A549 treated with DMSO at 1 μM for 4 hours (cell line): ENCODE results near the gene TPX2. TPM values are rescaled to one million over a fixed set of nuclear protein-coding genes. Genes with fewer than 3 reads are reported as not detected.

Experiments
- total RNA-seq: library from RNA; stranded (reverse); fragments of 200-300 nt; extraction: Qiagen RNA extraction; gene quantifications from 5 replicates; pipeline ENCODE4 v1.2.3, GENCODE V29; 2022; ENCODE audit warnings: low read depth

The TPX2 gene
- total RNA-seq: 98.8 to 113 TPM (median 111 TPM) in 5 replicates

GRCh38 chr20:31738729-31739549 lies at the start of gene TPX2:
Gene TPX2 (plus strand): TSS chr20:31739290. CDS start chr20:31757477, 18,187 bp downstream.

GRCh38 chr20:31722257-31723068 lies 16.6 kb upstream of the TPX2 start, which contains the start of gene BCL2L1:
Gene BCL2L1 (minus strand): TSS chr20:31722868. CDS start chr20:31722218, 650 bp downstream.

DNA sequence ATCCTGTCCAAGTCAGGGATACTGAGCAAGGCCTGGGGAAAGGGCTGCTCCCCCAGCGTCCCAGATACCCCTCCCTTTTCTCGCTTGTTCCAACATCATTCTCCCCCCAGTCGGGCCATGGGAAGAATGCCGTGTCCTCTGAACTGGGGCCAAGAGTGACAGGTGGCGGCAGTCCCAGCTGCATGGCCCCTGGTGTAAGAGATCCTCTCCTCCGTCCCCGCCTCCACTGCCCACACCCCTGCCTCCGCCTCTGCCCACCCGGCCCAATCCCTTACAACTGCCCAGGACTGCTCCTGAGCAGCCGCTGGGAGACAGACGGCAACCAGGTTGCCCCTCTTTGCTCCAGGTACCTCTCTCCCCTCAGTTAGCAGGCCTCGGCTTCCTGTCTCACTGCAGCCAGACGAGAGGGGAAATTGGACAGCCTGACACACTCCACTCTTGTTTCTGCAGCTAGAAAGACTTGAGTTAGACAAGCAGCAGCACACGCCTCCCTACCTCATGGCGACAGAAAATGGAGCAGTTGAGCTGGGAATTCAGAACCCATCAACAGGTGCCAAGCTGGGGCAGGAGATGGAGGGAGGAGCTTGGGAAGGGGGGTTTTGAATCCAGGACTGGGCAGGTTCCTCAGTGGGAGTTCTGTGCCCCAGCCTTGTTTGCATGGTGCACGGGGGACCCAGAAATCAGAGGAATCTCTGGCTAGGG lies 80.1 kb downstream of the TPX2 start, which contains the start of gene MYLK2:
MYLK2 (plus strand) TSS at position 274 of the 702 bp plus-strand sequence; CDS start at position 499, 225 bp downstream.

GRCh38 chr20:31845300-31845863 lies 106.3 kb downstream of the TPX2 start, which contains the start of gene FOXS1:
Gene FOXS1 (minus strand): TSS chr20:31845604. CDS start chr20:31845542, 62 bp downstream.

Other genes with a start within 250 kb of the TPX2 start
- 207 to 259 TPM (median 239 TPM) in 5 replicates for gene HM13, start 224.8 kb upstream of the TPX2 start, total RNA-seq
- gene ID1, start 134.0 kb upstream of the TPX2 start, total RNA-seq: 138 to 265 TPM (median 200 TPM) in 5 replicates
- gene COX4I2, start 101.4 kb upstream of the TPX2 start, total RNA-seq: not detected in 5 replicates
- 140 to 174 TPM (median 151 TPM) in 5 replicates for gene BCL2L1, start 16.4 kb upstream of the TPX2 start, total RNA-seq
- 0.44 to 0.88 TPM (median 0.60 TPM) in 5 replicates for gene MYLK2, start 80.1 kb downstream of the TPX2 start, total RNA-seq
- 0.55 to 1.6 TPM (median 1.1 TPM) in 5 replicates for gene FOXS1, start 106.3 kb downstream of the TPX2 start, total RNA-seq
- 0.61 to 1.5 TPM (median 0.91 TPM) in 5 replicates for gene DUSP15, start 131.2 kb downstream of the TPX2 start, total RNA-seq
- 0.07 to 0.11 TPM (median 0.09 TPM) in 3 of 5 replicates, not detected in the others for gene TTLL9, start 131.3 kb downstream of the TPX2 start, total RNA-seq
- gene PDRG1, start 212.8 kb downstream of the TPX2 start, total RNA-seq: 32.1 to 38.7 TPM (median 36.1 TPM) in 5 replicates
- gene XKR7, start 228.9 kb downstream of the TPX2 start, total RNA-seq: 0.01 to 0.04 TPM (median 0.02 TPM) in 5 replicates